ENCODE results near the gene LHFPL2. TPM values are rescaled to one million over a fixed set of nuclear protein-coding genes. Genes with fewer than 3 reads are reported as not detected.

LHFPL2 gene
- total RNA-seq, 2 experiments from 2014 or later, result 0.20 TPM; not detected in 1

- no peaks in the 10 kb centered on the region for H3K9me3 Mint-ChIP-seq
- H3K27me3 Mint-ChIP-seq, result peaks cover 2% of the 10 kb centered on the region
- no peaks in the 10 kb centered on the region for H3K4me1 Mint-ChIP-seq (ENCODE audit: low read depth)
- no peak overlapping the region for H3K27ac Mint-ChIP-seq
- H3K36me3 Mint-ChIP-seq (ENCODE audit: low read depth), result no peaks in the 10 kb centered on the region
- ChIA-PET CTCF (interaction anchor here (0.9 to 1.3 kb wide), 2 partner anchors 8 to 10 kb away, joined by 3 to 5 read pairs; no protein-coding TSS in a partner anchor), POLR2A (interaction anchor here (0.5 kb wide), 1 partner anchor 17 kb away, joined by 3 read pairs; no protein-coding TSS in a partner anchor)
- intact Hi-C loops (cut with micrococcal nuclease), result no loop called here
- no peak for TF ChIP-seq CTCF (IDR thresholded peaks at IDR 0.05)
- H3K4me3 Mint-ChIP-seq, result no peak overlapping the region
- ATAC-seq, result no peak
- DNase-seq, result no peak
These were observed 11.1 kb downstream of the LHFPL2 start for GRCh38 chr5:78637468-78637867.

GRCh38 chr5:78636682-78637081, 11.9 kb downstream of the LHFPL2 start:
- POLR2A ChIA-PET, result interaction anchor here (0.5 kb wide), 2 partner anchors 18 to 397 kb away, joined by 3 read pairs; no protein-coding TSS in a partner anchor
- ATAC-seq, result no peak
- Mint-ChIP-seq H3K27me3 (peaks cover 5% of the 10 kb centered on the region), H3K36me3 (ENCODE audit: low read depth) (no peaks in the 10 kb centered on the region), H3K9me3 (no peaks in the 10 kb centered on the region), H3K27ac (no peak overlapping the region), H3K4me1 (ENCODE audit: low read depth) (no peaks in the 10 kb centered on the region), H3K4me3 (no peak overlapping the region)
- CTCF ChIA-PET, result interaction anchor here (0.9 to 1.3 kb wide), 2 partner anchors 9 kb away, joined by 3 to 5 read pairs; no protein-coding TSS in a partner anchor
- no peak for DNase-seq
- TF ChIP-seq CTCF (IDR thresholded peaks at IDR 0.05), result no peak
- intact Hi-C loops (cut with micrococcal nuclease), result no loop called here

GRCh38 chr5:78634634-78635033, 13.9 kb downstream of the LHFPL2 start:
- TF ChIP-seq CTCF (IDR thresholded peaks at IDR 0.05), result no peak

GRCh38 chr5:78634229-78634628, 14.3 kb downstream of the LHFPL2 start:
- POLR2A ChIA-PET, result no interaction called here
- no peaks in the 10 kb centered on the region for H3K9me3 Mint-ChIP-seq
- no peaks in the 10 kb centered on the region for H3K36me3 Mint-ChIP-seq (ENCODE audit: low read depth)
- no peak overlapping the region for H3K27ac Mint-ChIP-seq
- ATAC-seq (no peak), DNase-seq (no peak)
- no peaks in the 10 kb centered on the region for H3K4me1 Mint-ChIP-seq (ENCODE audit: low read depth)
- H3K4me3 Mint-ChIP-seq, result no peak overlapping the region
- CTCF ChIA-PET, result no interaction called here
- intact Hi-C loops (cut with micrococcal nuclease), result no loop called here
- no peak for TF ChIP-seq CTCF (IDR thresholded peaks at IDR 0.05)
- peaks cover 5% of the 10 kb centered on the region for H3K27me3 Mint-ChIP-seq

More at GRCh38 chr5:78634634-78635033, 13.9 kb downstream of the LHFPL2 start:
- DNase-seq, result no peak
- no peak overlapping the region for H3K27ac Mint-ChIP-seq
- POLR2A ChIA-PET, result no interaction called here
- H3K27me3 Mint-ChIP-seq, result peaks cover 5% of the 10 kb centered on the region
- ATAC-seq, result no peak
- no peaks in the 10 kb centered on the region for H3K36me3 Mint-ChIP-seq (ENCODE audit: low read depth)
- H3K4me1 Mint-ChIP-seq (ENCODE audit: low read depth), result no peaks in the 10 kb centered on the region
- H3K9me3 Mint-ChIP-seq, result no peaks in the 10 kb centered on the region
- intact Hi-C loops (cut with micrococcal nuclease), result no loop called here
- CTCF ChIA-PET, result no interaction called here
- no peak overlapping the region for H3K4me3 Mint-ChIP-seq

- no peaks in the 10 kb centered on the region for H3K36me3 Mint-ChIP-seq (ENCODE audit: low read depth)
- H3K4me1 Mint-ChIP-seq (ENCODE audit: low read depth), result no peaks in the 10 kb centered on the region
- intact Hi-C loops (cut with micrococcal nuclease), result no loop called here
- no peak for DNase-seq
- no peak overlapping the region for H3K4me3 Mint-ChIP-seq
- no peak overlapping the region for H3K27ac Mint-ChIP-seq
- H3K9me3 Mint-ChIP-seq, result no peaks in the 10 kb centered on the region
- POLR2A ChIA-PET, result no interaction called here
- no peak for TF ChIP-seq CTCF (IDR thresholded peaks at IDR 0.05)
- H3K27me3 Mint-ChIP-seq, result peaks cover 5% of the 10 kb centered on the region
- CTCF ChIA-PET, result no interaction called here
- ATAC-seq, result no peak
These were observed 14.9 kb downstream of the LHFPL2 start for GRCh38 chr5:78633700-78634099.

All from activated CD8-positive, alpha-beta T cell treated with anti-CD3 and anti-CD28 coated beads for 36 hours (primary cell).